HepG2 (cell line): Measurements from ENCODE around the gene TOMM20. TPM values are rescaled to one million over a fixed set of nuclear protein-coding genes. Genes with fewer than 3 reads are reported as not detected.

Experiments used
- CEBPZ ChIP-seq: IDR thresholded peaks from 2 replicates; pipeline ENCODE4 v1.6.1; 2012; ENCODE audit warnings: low read length, improper control_type of control experiment
- E2F1 ChIP-seq: sonication (generic); formaldehyde crosslinking; IDR thresholded peaks from 2 replicates; pipeline ENCODE4 v1.5.0; 2020; ENCODE audit warnings: missing genetic modification reagents
- KDM1A ChIP-seq: IDR thresholded peaks from 2 replicates; pipeline ENCODE4 v1.6.1; 2016; ENCODE audit warnings: missing compliant biosample characterization
- MXI1 ChIP-seq: IDR thresholded peaks from 3 replicates; pipeline ENCODE4 v1.6.1; 2012; ENCODE audit warnings: low read depth, low read length, inconsistent platforms, borderline replicate concordance
- SAFB2 ChIP-seq: sonication (generic); formaldehyde crosslinking; IDR thresholded peaks from 2 replicates; pipeline ENCODE4 v1.5.1; 2020; ENCODE audit warnings: missing genetic modification reagents, low read depth, mild to moderate bottlenecking, borderline replicate concordance
- SP4 ChIP-seq: sonication (generic); formaldehyde crosslinking; IDR thresholded peaks from 2 replicates; pipeline ENCODE4 v1.8.1; 2023; ENCODE audit warnings: mild to moderate bottlenecking, missing genetic modification reagents
- SUZ12 ChIP-seq: fragments of 150-350 bp; IDR thresholded peaks from 2 replicates; pipeline ENCODE4 v1.6.1; 2014; ENCODE audit warnings: low read depth, low read length
- TFDP2 ChIP-seq: sonication (generic); formaldehyde crosslinking; IDR thresholded peaks from 2 replicates; pipeline ENCODE4 v1.4.0; 2020; ENCODE audit warnings: missing genetic modification reagents
- ZBTB2 ChIP-seq: sonication (generic); formaldehyde crosslinking; IDR thresholded peaks from 2 replicates; pipeline ENCODE4 v1.8.0; 2022; ENCODE audit warnings: low read depth, missing genetic modification reagents
- ZFP37 ChIP-seq: sonication (generic); formaldehyde crosslinking; IDR thresholded peaks from 2 replicates; pipeline ENCODE4 v1.4.0; 2020; ENCODE audit warnings: missing genetic modification reagents, borderline replicate concordance
- ZNF124 ChIP-seq: sonication (generic); formaldehyde crosslinking; IDR thresholded peaks from 2 replicates; pipeline ENCODE4 v1.4.0; 2020; ENCODE audit warnings: missing genetic modification reagents
- ZNF18 ChIP-seq: sonication (generic); formaldehyde crosslinking; IDR thresholded peaks from 2 replicates; pipeline ENCODE4 v1.8.0; 2022; ENCODE audit warnings: mild to moderate bottlenecking, missing genetic modification reagents; ENCODE audit not compliant: insufficient replicate concordance
- ZNF580 ChIP-seq: IDR thresholded peaks from 2 replicates; pipeline ENCODE4 v1.6.1; 2016; ENCODE audit warnings: low read depth, borderline replicate concordance
- ZNF639 ChIP-seq: conservative IDR thresholded peaks from 2 replicates; pipeline ENCODE4 v1.6.1; 2018; ENCODE audit warnings: missing genetic modification reagents
- ZNF660 ChIP-seq: sonication (generic); formaldehyde crosslinking; IDR thresholded peaks from 2 replicates; pipeline ENCODE4 v1.5.1; 2020; ENCODE audit warnings: mild to moderate bottlenecking, low read depth, missing genetic modification reagents, borderline replicate concordance
- ZNF670 ChIP-seq: sonication (generic); formaldehyde crosslinking; IDR thresholded peaks from 2 replicates; pipeline ENCODE4 v1.8.0; 2022; ENCODE audit warnings: mild to moderate bottlenecking, missing genetic modification reagents, borderline replicate concordance
- ZNF720 ChIP-seq: sonication (generic); formaldehyde crosslinking; IDR thresholded peaks from 2 replicates; pipeline ENCODE4 v1.4.0; 2020; ENCODE audit warnings: missing genetic modification reagents
- polyA plus RNA-seq, 8 experiments: library from polyadenylated mRNA; depleted of rRNA in 3 of 8; stranded (reverse) in 7 of 8; unstranded in 1 of 8; fragments of >200 nt; fragmentation: Illumina TruSeq in 4 of 8; extraction: Trizol in 4 of 8; gene quantifications; 2 replicates each; pipeline versions ENCODE4 v1.2.1 to v1.2.3, GENCODE V29; 2011 to 2016; ENCODE audit warnings: low read depth in 4 of 8, missing spikeins in 1 of 8, mixed read lengths in 1 of 8; ENCODE audit not compliant: insufficient read depth in 1 of 8
- total RNA-seq, 5 experiments: library from RNA; depleted of rRNA; stranded (reverse); fragments of >200 nt; fragmentation: Illumina TruSeq; extraction: Trizol; gene quantifications; 2 replicates each; pipeline ENCODE4 v1.2.3, GENCODE V29; 2016; ENCODE audit warnings: low read depth in 1 of 5

TOMM20 gene
- total and polyA plus RNA-seq, 2 of the 13 experiments (the other 11 are each of a cell fraction or from before 2014, with no cell fraction given) = 153 to 376 TPM

- no peak for TF ChIP-seq CEBPZ
- TF ChIP-seq SUZ12 = no peak
- peak; percentile 48; the same call in 1 of the 2 replicates for TF ChIP-seq ZBTB2 (CRISPR knock-in tag)
- TF ChIP-seq KDM1A (CRISPR knock-in tag) = no peak
- peak; percentile 49; the same call in 1 of the 2 replicates for TF ChIP-seq ZNF580 (CRISPR knock-in tag)
- peak; percentile 95; the same call in 2 of the 3 replicates for TF ChIP-seq MXI1
- no peak; the same call in none of the 2 replicates for TF ChIP-seq ZNF124 (CRISPR knock-in tag)
- peak; percentile 40; the same call in 1 of the 2 replicates for TF ChIP-seq SP4 (CRISPR knock-in tag)
- peak; percentile 64 for TF ChIP-seq ZNF18
- no peak for TF ChIP-seq ZNF670 (CRISPR knock-in tag)
- peak; percentile 78 for TF ChIP-seq E2F1
- peak; percentile 88 for TF ChIP-seq ZFP37
- TF ChIP-seq TFDP2 = peak; percentile 71
- no peak for TF ChIP-seq ZNF720 (CRISPR knock-in tag)
- peak; percentile 47; the same call in 1 of the 2 replicates for TF ChIP-seq SAFB2 (CRISPR knock-in tag)
- TF ChIP-seq ZNF639 (CRISPR knock-in tag) = peak; percentile 64
- no peak for TF ChIP-seq ZNF660 (CRISPR knock-in tag)
Observed at GRCh38 chr1:235128456-235129328, at the start of gene TOMM20 (continued).
